Fibroblast of lung (primary cell): ENCODE data around the gene UBAP2. TPM values are rescaled to one million over a fixed set of nuclear protein-coding genes. Genes with fewer than 3 reads are reported as not detected.

Source experiments
- DNase-seq, 2 donors: peaks; one replicate each; pipeline versions ENCODE4 v3.0.0 to v3.0.0-alpha.2; 2010; ENCODE audit warnings: low read depth in 2 of 2
- H2AFZ ChIP-seq: 2 replicates; pipeline ENCODE4 v1.5.1; 2012; ENCODE audit warnings: low read length, control low read depth, inconsistent platforms
- H3K27ac ChIP-seq: 2 replicates; pipeline ENCODE4 v1.5.1; 2011; ENCODE audit warnings: low read length, control low read depth; ENCODE audit not compliant: insufficient read depth
- H3K27me3 ChIP-seq: 2 replicates; pipeline ENCODE4 v1.5.1; 2011; ENCODE audit warnings: mild to moderate bottlenecking, low read length; ENCODE audit not compliant: control insufficient read depth, insufficient read depth
- H3K36me3 ChIP-seq: 2 replicates; pipeline ENCODE4 v1.5.1; 2011; ENCODE audit warnings: low read length; ENCODE audit not compliant: control insufficient read depth, insufficient read depth
- H3K4me1 ChIP-seq: 2 replicates; pipeline ENCODE4 v1.5.1; 2011; ENCODE audit warnings: low read length; ENCODE audit not compliant: control insufficient read depth, insufficient read depth; ENCODE audit errors: extremely low read depth
- H3K4me2 ChIP-seq: 2 replicates; pipeline ENCODE4 v1.5.1; 2011; ENCODE audit warnings: low read length, control low read depth; ENCODE audit not compliant: insufficient read depth; ENCODE audit errors: extremely low read depth
- H3K4me3 ChIP-seq, 4 experiments: fragments of 200-600 bp in 1 of 4; sonication (generic) in 1 of 4; replicated peaks in 1 of 4; 2 replicates each; pipeline ENCODE4 v1.5.1; 2011 to 2016; ENCODE audit warnings: low read length in 4 of 4, low read depth in 3 of 4, mild to moderate bottlenecking in 3 of 4, control low read depth in 2 of 4, inconsistent platforms in 1 of 4, mixed read lengths in 1 of 4; ENCODE audit not compliant: insufficient read depth in 1 of 4; ENCODE audit errors: control extremely low read depth in 1 of 4
- H3K79me2 ChIP-seq: 2 replicates; pipeline ENCODE4 v1.5.1; 2012; ENCODE audit warnings: mild to moderate bottlenecking, low read length, inconsistent platforms; ENCODE audit not compliant: control insufficient read depth, insufficient read depth
- H3K9ac ChIP-seq: 2 replicates; pipeline ENCODE4 v1.5.1; 2011; ENCODE audit warnings: mild to moderate bottlenecking, low read length, control low read depth; ENCODE audit not compliant: insufficient read depth
- H3K9me3 ChIP-seq: 2 replicates; pipeline ENCODE4 v1.5.1; 2012; ENCODE audit warnings: low read depth, low read length; ENCODE audit not compliant: control insufficient read depth, insufficient read depth
- H4K20me1 ChIP-seq: 2 replicates; pipeline ENCODE4 v1.5.1; 2011; ENCODE audit warnings: low read length; ENCODE audit not compliant: control insufficient read depth, insufficient read depth; ENCODE audit errors: extremely low read depth
- CTCF ChIP-seq, 2 donors: IDR thresholded peaks in 1 of 2; conservative IDR thresholded peaks in 1 of 2; 1 replicate in 1 of 2; 2 replicates in 1 of 2; pipeline ENCODE4 v1.5.1; 2011 to 2012; ENCODE audit warnings: low read length in 2 of 2, control low read depth in 1 of 2, inconsistent platforms in 1 of 2, low read depth in 1 of 2, mild to moderate bottlenecking in 1 of 2
- EZH2 ChIP-seq: IDR thresholded peaks from 2 replicates; pipeline ENCODE4 v1.5.1; 2012; ENCODE audit warnings: low read length, control low read depth, mild to moderate bottlenecking; ENCODE audit errors: missing control alignments
- polyA plus RNA-seq, 2 donors: library from polyadenylated mRNA; depleted of rRNA in 1 of 2; stranded (reverse) in 1 of 2; unstranded in 1 of 2; fragments of >200 nt; gene quantifications; 2 replicates each; pipeline ENCODE4 v1.2.1, GENCODE V29; 2011 to 2012; ENCODE audit warnings: missing spikeins in 1 of 2
- total RNA-seq: library from RNA; depleted of rRNA; stranded (reverse); fragments of >200 nt; gene quantifications from 2 replicates; pipeline ENCODE4 v1.2.1, GENCODE V29; 2014

The UBAP2 gene
- total and polyA plus RNA-seq, 2 donors (not counting 1 experiment from before 2014, with no cell fraction given), result 10.2 to 20.6 TPM

GRCh38 chr9:34065541-34065940 lies 16.9 kb upstream of the UBAP2 start:
- Histone ChIP-seq H3K27ac (no peak overlapping the region), H3K4me2 (no peak overlapping the region), H2AFZ (no peak overlapping the region), H3K36me3 (no peaks in the 10 kb centered on the region), H4K20me1 (no peaks in the 10 kb centered on the region), H3K4me1 (no peaks in the 10 kb centered on the region), H3K9ac (no peak overlapping the region), H3K27me3 (no peaks in the 10 kb centered on the region), H3K79me2 (no peaks in the 10 kb centered on the region), H3K9me3 (no peaks in the 10 kb centered on the region), H3K4me3 (no peak overlapping the region)
- no peak for TF ChIP-seq CTCF (conservative IDR thresholded peaks at IDR 0.05 in 1 of 2, IDR thresholded peaks at IDR 0.05 in 1 of 2; ENCODE audit: low read depth in 1 of 2, low read length in 2 of 2)
- TF ChIP-seq EZH2, result no peak
- DNase-seq, result no peak

GRCh38 chr9:34059954-34060353 lies 11.3 kb upstream of the UBAP2 start:
- no peaks in the 10 kb centered on the region for H4K20me1 ChIP-seq
- no peaks in the 10 kb centered on the region for H3K36me3 ChIP-seq
- no peaks in the 10 kb centered on the region for H3K79me2 ChIP-seq
- H3K4me3 ChIP-seq, result no peak overlapping the region
- H3K9ac ChIP-seq, result no peak overlapping the region
- H2AFZ ChIP-seq, result no peak overlapping the region
- no peak overlapping the region for H3K27ac ChIP-seq
- no peaks in the 10 kb centered on the region for H3K4me1 ChIP-seq
- H3K9me3 ChIP-seq, result no peaks in the 10 kb centered on the region
- H3K4me2 ChIP-seq, result no peak overlapping the region
- no peak for DNase-seq
- TF ChIP-seq EZH2 (no peak), CTCF (conservative IDR thresholded peaks at IDR 0.05 in 1 of 2, IDR thresholded peaks at IDR 0.05 in 1 of 2; ENCODE audit: low read depth in 1 of 2, low read length in 2 of 2) (no peak)
- H3K27me3 ChIP-seq, result no peaks in the 10 kb centered on the region

GRCh38 chr9:34059281-34059680 lies 10.6 kb upstream of the UBAP2 start:
- Histone ChIP-seq H4K20me1 (no peaks in the 10 kb centered on the region), H3K9me3 (no peaks in the 10 kb centered on the region), H3K4me2 (no peak overlapping the region), H3K79me2 (no peaks in the 10 kb centered on the region), H2AFZ (no peak overlapping the region), H3K4me3 (no peak overlapping the region), H3K27ac (no peak overlapping the region), H3K36me3 (no peaks in the 10 kb centered on the region), H3K27me3 (no peaks in the 10 kb centered on the region), H3K4me1 (no peaks in the 10 kb centered on the region), H3K9ac (no peak overlapping the region)
- no peak for DNase-seq
- TF ChIP-seq CTCF (conservative IDR thresholded peaks at IDR 0.05 in 1 of 2, IDR thresholded peaks at IDR 0.05 in 1 of 2; ENCODE audit: low read depth in 1 of 2, low read length in 2 of 2) (no peak), EZH2 (no peak)
